ENCODE measurements around the gene IMMP2L.

The IMMP2L gene

GRCh38 chr7:111392294-111392693 is 170.0 kb downstream of the IMMP2L start:
- Mint-ChIP-seq H3K27me3 (ENCODE audit: low read depth, poor library complexity) (no peaks in the 10 kb centered on the region), H3K4me1 (peaks cover 42% of the 10 kb centered on the region), H3K27ac (peak overlapping the region; percentile 98), H3K36me3 (ENCODE audit: low read depth) (peaks cover 17% of the 10 kb centered on the region), H3K9me3 (peaks cover 7% of the 10 kb centered on the region), H3K4me3 (no peak overlapping the region)
- TF ChIP-seq CTCF (IDR thresholded peaks at IDR 0.05), result no peak
- no peak for DNase-seq

GRCh38 chr7:111390000-111390399 is 172.3 kb downstream of the IMMP2L start:
- Mint-ChIP-seq H3K27ac (no peak overlapping the region), H3K27me3 (ENCODE audit: low read depth, poor library complexity) (no peaks in the 10 kb centered on the region), H3K4me1 (peaks cover 42% of the 10 kb centered on the region), H3K36me3 (ENCODE audit: low read depth) (peaks cover 17% of the 10 kb centered on the region), H3K9me3 (peaks cover 4% of the 10 kb centered on the region), H3K4me3 (no peak overlapping the region)
- TF ChIP-seq CTCF (IDR thresholded peaks at IDR 0.05), result no peak
- DNase-seq, result no peak

- DNase-seq, result no peak
- Mint-ChIP-seq H3K27ac (no peak overlapping the region), H3K9me3 (peaks cover 4% of the 10 kb centered on the region), H3K4me3 (no peak overlapping the region), H3K4me1 (peaks cover 34% of the 10 kb centered on the region), H3K36me3 (ENCODE audit: low read depth) (peaks cover 17% of the 10 kb centered on the region), H3K27me3 (ENCODE audit: low read depth, poor library complexity) (no peaks in the 10 kb centered on the region)
- TF ChIP-seq CTCF (IDR thresholded peaks at IDR 0.05), result no peak
Observed at GRCh38 chr7:111388912-111389311, 173.4 kb downstream of the IMMP2L start.

GRCh38 chr7:111388016-111388415 is 174.3 kb downstream of the IMMP2L start:
- Mint-ChIP-seq H3K27me3 (ENCODE audit: low read depth, poor library complexity) (peaks cover 4% of the 10 kb centered on the region), H3K4me3 (no peak overlapping the region), H3K27ac (no peak overlapping the region), H3K9me3 (peaks cover 4% of the 10 kb centered on the region), H3K4me1 (peaks cover 25% of the 10 kb centered on the region), H3K36me3 (ENCODE audit: low read depth) (peaks cover 17% of the 10 kb centered on the region)
- TF ChIP-seq CTCF (IDR thresholded peaks at IDR 0.05), result no peak
- DNase-seq, result no peak

- peaks cover 9% of the 10 kb centered on the region for H3K36me3 Mint-ChIP-seq (ENCODE audit: low read depth)
- DNase-seq, result no peak
- no peak for TF ChIP-seq CTCF (IDR thresholded peaks at IDR 0.05)
- H3K4me1 Mint-ChIP-seq, result no peaks in the 10 kb centered on the region
- H3K27me3 Mint-ChIP-seq (ENCODE audit: low read depth, poor library complexity), result peaks cover 4% of the 10 kb centered on the region
- H3K9me3 Mint-ChIP-seq, result peaks cover 4% of the 10 kb centered on the region
- H3K4me3 Mint-ChIP-seq, result no peak overlapping the region
- H3K27ac Mint-ChIP-seq, result no peak overlapping the region
Observed at GRCh38 chr7:111384065-111384891, 178.0 kb downstream of the IMMP2L start.

- Mint-ChIP-seq H3K27ac (no peak overlapping the region), H3K4me1 (no peaks in the 10 kb centered on the region), H3K4me3 (no peak overlapping the region), H3K36me3 (ENCODE audit: low read depth) (no peaks in the 10 kb centered on the region), H3K9me3 (no peaks in the 10 kb centered on the region), H3K27me3 (ENCODE audit: low read depth, poor library complexity) (peaks cover 4% of the 10 kb centered on the region)
- DNase-seq, result no peak
- no peak for TF ChIP-seq CTCF (IDR thresholded peaks at IDR 0.05)
Observed at GRCh38 chr7:111383133-111383532, 179.2 kb downstream of the IMMP2L start.

All from nephron progenitor cell (in vitro differentiated cells).